ENCODE measurements around the gene KIF1C. TPM values are rescaled to one million over a fixed set of nuclear protein-coding genes. Genes with fewer than 3 reads are reported as not detected.

Gene KIF1C
- total RNA-seq, 1 experiment from 2014 or later: 85.6 TPM

DNA sequence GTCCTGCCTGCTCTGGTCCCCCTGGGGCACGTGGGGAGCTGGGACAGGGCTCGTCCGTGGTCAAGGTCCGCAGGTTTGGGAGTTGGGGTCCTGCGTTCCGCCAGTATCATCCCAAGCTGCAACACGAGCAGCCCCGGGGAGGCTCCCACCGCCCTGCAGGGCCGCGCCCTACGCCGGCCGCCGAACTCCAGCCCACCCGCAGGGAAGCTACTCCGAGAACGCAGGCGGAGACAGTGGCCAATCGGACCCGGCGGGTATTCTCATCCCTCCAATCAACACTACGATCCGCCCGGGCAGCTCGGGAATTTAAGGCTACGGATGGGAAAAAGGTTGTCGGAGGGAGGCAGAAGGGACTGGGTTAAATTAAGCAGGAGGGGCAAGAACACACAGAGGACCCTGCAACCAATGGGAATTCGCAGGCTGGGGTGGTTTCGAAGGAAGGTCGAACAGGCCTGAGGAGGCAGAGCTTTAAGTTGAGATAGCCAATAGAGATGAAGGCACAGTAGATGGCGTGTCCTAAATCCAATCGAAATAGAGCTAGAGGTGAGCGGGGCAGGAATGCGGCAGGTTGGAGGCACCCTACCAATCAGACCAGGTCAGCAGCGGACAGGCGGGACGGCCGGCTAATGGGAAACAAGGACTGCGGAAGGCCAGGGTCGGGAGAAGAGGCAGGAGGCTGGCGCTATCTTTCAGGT, 30.8 kb upstream of the KIF1C start:
- peaks cover 5 to 24% of the 10 kb centered on the region in 2 experiments; a peak in 4 of 5 replicates for H3K9me3 Mint-ChIP-seq
- Histone ChIP-seq H3K9me3 (ENCODE audit: control insufficient read depth, low read depth, low read length) (no peaks in the 10 kb centered on the region), H4K8ac (replicated peaks; ENCODE audit: insufficient read length, low read depth, low read length) (no peak overlapping the region), H4K91ac (ENCODE audit: insufficient read length, low read depth, low read length) (no peak overlapping the region), H3K79me1 (ENCODE audit: insufficient read depth, low read depth, low read length, poor library complexity, severe bottlenecking) (peaks cover 2% of the 10 kb centered on the region), H2BK20ac (ENCODE audit: low read depth, low read length, poor library complexity, severe bottlenecking) (no peak overlapping the region), H4K5ac (ENCODE audit: insufficient read length, low read depth, low read length) (no peak overlapping the region), H3K56ac (ENCODE audit: insufficient read length, low read depth, low read length) (no peak overlapping the region), H3K79me2 (ENCODE audit: insufficient read depth, low read length) (peaks cover 2% of the 10 kb centered on the region; the same call in 1 of the 2 replicates), H2BK120ac (ENCODE audit: low read depth, low read length, poor library complexity, severe bottlenecking) (no peak overlapping the region), H3K23ac (ENCODE audit: insufficient read length, low read depth, low read length) (no peak overlapping the region), H3K27ac (ENCODE audit: insufficient read length, low read depth, low read length) (peak overlapping the region; percentile 71), H3K14ac (ENCODE audit: insufficient read depth, low read length) (peak overlapping the region; percentile 75; the same call in 1 of the 2 replicates), H3T11ph (ENCODE audit: low read length) (no peak overlapping the region), H2BK12ac (ENCODE audit: insufficient read length, low read depth, low read length) (no peak overlapping the region), H3K18ac (ENCODE audit: insufficient read length, low read depth, low read length) (peak overlapping the region; percentile 68), H3K23me2 (ENCODE audit: insufficient read length, low read depth, low read length, poor library complexity, severe bottlenecking) (peaks cover 23% of the 10 kb centered on the region), H2AFZ (ENCODE audit: low read length) (no peak overlapping the region), H3K4me1 (ENCODE audit: insufficient read depth, low read length) (peaks cover 3% of the 10 kb centered on the region; the same call in 1 of the 2 replicates), H2BK5ac (ENCODE audit: insufficient read length, low read length) (no peak overlapping the region), H3K4ac (ENCODE audit: low read depth, low read length) (no peak overlapping the region), H3K9ac (ENCODE audit: extremely low read depth, insufficient read length, low read length) (peak overlapping the region; percentile 67), H2BK15ac (ENCODE audit: low read depth, low read length) (no peak overlapping the region), H4K20me1 (ENCODE audit: control insufficient read depth, insufficient read depth, insufficient read length) (no peaks in the 10 kb centered on the region), H2AK5ac (ENCODE audit: insufficient read length, low read length) (no peak overlapping the region), H3K27me3 (ENCODE audit: insufficient read depth, low read length) (no peaks in the 10 kb centered on the region), H3K4me2 (ENCODE audit: insufficient read depth, insufficient read length, low read length) (peak overlapping the region; percentile 90)
- TF ChIP-seq, protein P1, sequence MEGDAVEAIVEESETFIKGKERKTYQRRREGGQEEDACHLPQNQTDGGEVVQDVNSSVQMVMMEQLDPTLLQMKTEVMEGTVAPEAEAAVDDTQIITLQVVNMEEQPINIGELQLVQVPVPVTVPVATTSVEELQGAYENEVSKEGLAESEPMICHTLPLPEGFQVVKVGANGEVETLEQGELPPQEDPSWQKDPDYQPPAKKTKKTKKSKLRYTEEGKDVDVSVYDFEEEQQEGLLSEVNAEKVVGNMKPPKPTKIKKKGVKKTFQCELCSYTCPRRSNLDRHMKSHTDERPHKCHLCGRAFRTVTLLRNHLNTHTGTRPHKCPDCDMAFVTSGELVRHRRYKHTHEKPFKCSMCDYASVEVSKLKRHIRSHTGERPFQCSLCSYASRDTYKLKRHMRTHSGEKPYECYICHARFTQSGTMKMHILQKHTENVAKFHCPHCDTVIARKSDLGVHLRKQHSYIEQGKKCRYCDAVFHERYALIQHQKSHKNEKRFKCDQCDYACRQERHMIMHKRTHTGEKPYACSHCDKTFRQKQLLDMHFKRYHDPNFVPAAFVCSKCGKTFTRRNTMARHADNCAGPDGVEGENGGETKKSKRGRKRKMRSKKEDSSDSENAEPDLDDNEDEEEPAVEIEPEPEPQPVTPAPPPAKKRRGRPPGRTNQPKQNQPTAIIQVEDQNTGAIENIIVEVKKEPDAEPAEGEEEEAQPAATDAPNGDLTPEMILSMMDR (conservative IDR thresholded peaks at IDR 0.05): no peak
- H3K27me3 Mint-ChIP-seq (ENCODE audit: low read depth): no peaks in the 10 kb centered on the region; the same call in 1 of the 2 replicates
- peak; percentile 100 for DNase-seq
- peak overlapping the region in 1 of 3 experiments; percentile 85; a peak in 4 of 7 replicates for H3K27ac Mint-ChIP-seq
- WGBS (ENCODE audit: extremely low coverage, insufficient read length, low lambda C conversion rate): no CpG with 5 or more reads among the region's 42 CpGs
- peaks cover 20 to 22% of the 10 kb centered on the region in 2 experiments for H3K4me1 Mint-ChIP-seq
- no peak overlapping the region for H3K4me3 Mint-ChIP-seq
- H3K36me3 Mint-ChIP-seq (ENCODE audit: insufficient read depth in 1 of 3, low read depth in 3 of 3): peaks cover 33 to 45% (median 42%) of the 10 kb centered on the region in 3 experiments

Measured in H9 (cell line).